ENCODE measurements around the gene TMEM18. TPM values are rescaled to one million over a fixed set of nuclear protein-coding genes. Genes with fewer than 3 reads are reported as not detected.

The TMEM18 gene
- total RNA-seq = 10 to 100 TPM; 16.9 to 27.3 TPM
- polyA plus RNA-seq (ENCODE audit: insufficient read length in 6 of 6) = 10 to 100 TPM; 50.2 to 64.6 (median 61.0) TPM
- long read RNA-seq, donor 1, transcript TMEM18-208 (2 exons, 1,706 nt) = minor isoform, 6 of 63 reads
- long read RNA-seq, donor 1, transcript TMEM18-207 (4 exons, 1,767 nt) = minor isoform, 9 of 63 reads
- long read RNA-seq, donor 1, transcript TMEM18-201 (5 exons, 2,762 nt) = major isoform, 40 of 63 reads
- long read RNA-seq, donor 1, partial matches to known transcripts = 0 of 63 reads
- long read RNA-seq, donor 1, other reads (novel, unspliced or antisense) = 5 of 63 reads
- long read RNA-seq, donor 2, transcript TMEM18-201 (5 exons, 2,762 nt) = major isoform, 42 of 73 reads
- long read RNA-seq, donor 2, transcript TMEM18-208 (2 exons, 1,706 nt) = minor isoform, 8 of 73 reads
- long read RNA-seq, donor 2, transcript TMEM18-207 (4 exons, 1,767 nt) = minor isoform, 7 of 73 reads
- long read RNA-seq, donor 2, partial matches to known transcripts = 9 of 73 reads
- long read RNA-seq, donor 2, other reads (novel, unspliced or antisense) = 6 of 73 reads
- long read RNA-seq, donor 3, transcript TMEM18-201 (5 exons, 2,762 nt) = major isoform, 32 of 33 reads
- long read RNA-seq, donor 3, partial matches to known transcripts = 0 of 33 reads
- long read RNA-seq, donor 3, other reads (novel, unspliced or antisense) = 0 of 33 reads
- long read RNA-seq, donor 4, transcript TMEM18-201 (5 exons, 2,762 nt) = major isoform, 52 of 58 reads
- long read RNA-seq, donor 4, partial matches to known transcripts = 1 of 58 reads
- long read RNA-seq, donor 4, other reads (novel, unspliced or antisense) = 4 of 58 reads
- long read RNA-seq, donor 5, transcript TMEM18-208 (2 exons, 1,706 nt) = minor isoform, 5 of 38 reads
- long read RNA-seq, donor 5, transcript TMEM18-201 (5 exons, 2,762 nt) = major isoform, 28 of 38 reads
- long read RNA-seq, donor 5, partial matches to known transcripts = 0 of 38 reads
- long read RNA-seq, donor 5, other reads (novel, unspliced or antisense) = 0 of 38 reads
- long read RNA-seq, donor 6, transcript TMEM18-201 (5 exons, 2,762 nt) = major isoform, 46 of 64 reads
- long read RNA-seq, donor 6, transcript TMEM18-208 (2 exons, 1,706 nt) = minor isoform, 8 of 64 reads
- long read RNA-seq, donor 6, partial matches to known transcripts = 5 of 64 reads
- long read RNA-seq, donor 6, other reads (novel, unspliced or antisense) = 0 of 64 reads
- long read RNA-seq, donor 7, transcript TMEM18-201 (5 exons, 2,762 nt) = major isoform, 13 of 18 reads
- long read RNA-seq, donor 7, partial matches to known transcripts = 0 of 18 reads
- long read RNA-seq, donor 7, other reads (novel, unspliced or antisense) = 0 of 18 reads
- long read RNA-seq, donor 8, transcript TMEM18-201 (5 exons, 2,762 nt) = major isoform, 17 of 21 reads
- long read RNA-seq, donor 8, partial matches to known transcripts = 0 of 21 reads
- long read RNA-seq, donor 8, other reads (novel, unspliced or antisense) = 0 of 21 reads
- long read RNA-seq, donor 9 = 0 reads
- long read RNA-seq, donor 10, transcript TMEM18-201 (5 exons, 2,762 nt) = major isoform, 44 of 51 reads
- long read RNA-seq, donor 10, partial matches to known transcripts = 1 of 51 reads
- long read RNA-seq, donor 10, other reads (novel, unspliced or antisense) = 5 of 51 reads
- long read RNA-seq, donor 11, transcript TMEM18-201 (5 exons, 2,762 nt) = major isoform, 31 of 39 reads
- long read RNA-seq, donor 11, partial matches to known transcripts = 0 of 39 reads
- long read RNA-seq, donor 11, other reads (novel, unspliced or antisense) = 0 of 39 reads
- long read RNA-seq, donor 12, transcript TMEM18-201 (5 exons, 2,762 nt) = major isoform, 20 of 24 reads
- long read RNA-seq, donor 12, partial matches to known transcripts = 0 of 24 reads
- long read RNA-seq, donor 12, other reads (novel, unspliced or antisense) = 0 of 24 reads

DNA sequence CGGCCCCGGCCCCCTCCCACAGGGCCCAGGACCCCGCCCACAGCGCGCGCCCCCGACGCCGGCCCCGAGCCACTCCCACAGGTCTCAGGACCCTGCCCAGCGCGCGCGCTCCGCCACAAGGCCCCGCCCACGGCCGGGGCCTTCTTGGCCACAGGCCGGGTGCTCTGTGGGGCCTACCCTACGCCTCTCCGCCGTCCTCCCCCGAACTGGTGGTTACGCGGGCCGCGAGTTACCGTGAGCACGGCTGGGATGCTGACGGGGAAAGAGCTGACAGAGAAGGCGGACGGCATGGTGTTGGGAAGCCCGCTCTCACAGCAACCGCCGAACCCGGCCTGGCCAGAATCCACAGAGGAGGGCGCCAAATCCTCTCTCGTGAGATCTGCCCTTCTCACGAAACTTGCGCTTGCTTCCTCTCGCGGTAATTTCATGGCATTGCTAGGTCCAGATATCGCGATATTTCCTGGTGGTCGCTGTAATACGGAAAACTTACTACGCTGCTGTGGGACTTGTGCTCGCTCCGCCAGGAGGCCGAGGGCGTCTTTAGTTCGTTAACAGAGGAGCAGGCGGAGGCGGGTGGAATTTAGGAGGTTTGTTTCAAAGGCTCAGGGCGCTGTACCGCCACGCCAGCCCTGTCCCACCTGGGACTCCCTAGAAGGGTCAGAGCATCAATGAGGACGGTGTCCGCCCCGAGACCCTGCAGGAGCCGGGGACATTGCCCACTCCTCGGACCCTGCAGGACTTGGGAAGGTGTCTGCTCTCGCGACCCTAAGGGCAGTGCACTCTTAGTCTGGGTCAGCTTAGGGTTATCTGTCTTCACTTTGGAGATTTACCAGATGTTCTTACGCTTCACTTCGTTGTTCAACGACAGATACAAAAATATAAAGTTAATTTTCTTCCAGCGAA lies at the start of gene TMEM18:
Gene TMEM18 (minus strand): TSS at position 351 of the 903 bp plus-strand sequence. CDS start 61 bp downstream, at position 290.
- Histone ChIP-seq H3K27ac (peak within 1 kb of the TSS; percentile 95 to 99), H3K4me1 (peaks cover 0 to 33% of the 10 kb centered on the region in 2 donors), H3K36me3 (peaks cover 0 to 18% of the 10 kb centered on the region in 2 donors), H3K4me3 (peak within 1 kb of the TSS; percentile 65 to 85), H3K9me3 (no peaks in the 10 kb centered on the region), H3K27me3 (no peaks in the 10 kb centered on the region)
- intact Hi-C loops (cut with DNase I) = no loop called here
- DNase-seq = peak; percentile 86 to 99 (median 96)
- TF ChIP-seq, protein P1, sequence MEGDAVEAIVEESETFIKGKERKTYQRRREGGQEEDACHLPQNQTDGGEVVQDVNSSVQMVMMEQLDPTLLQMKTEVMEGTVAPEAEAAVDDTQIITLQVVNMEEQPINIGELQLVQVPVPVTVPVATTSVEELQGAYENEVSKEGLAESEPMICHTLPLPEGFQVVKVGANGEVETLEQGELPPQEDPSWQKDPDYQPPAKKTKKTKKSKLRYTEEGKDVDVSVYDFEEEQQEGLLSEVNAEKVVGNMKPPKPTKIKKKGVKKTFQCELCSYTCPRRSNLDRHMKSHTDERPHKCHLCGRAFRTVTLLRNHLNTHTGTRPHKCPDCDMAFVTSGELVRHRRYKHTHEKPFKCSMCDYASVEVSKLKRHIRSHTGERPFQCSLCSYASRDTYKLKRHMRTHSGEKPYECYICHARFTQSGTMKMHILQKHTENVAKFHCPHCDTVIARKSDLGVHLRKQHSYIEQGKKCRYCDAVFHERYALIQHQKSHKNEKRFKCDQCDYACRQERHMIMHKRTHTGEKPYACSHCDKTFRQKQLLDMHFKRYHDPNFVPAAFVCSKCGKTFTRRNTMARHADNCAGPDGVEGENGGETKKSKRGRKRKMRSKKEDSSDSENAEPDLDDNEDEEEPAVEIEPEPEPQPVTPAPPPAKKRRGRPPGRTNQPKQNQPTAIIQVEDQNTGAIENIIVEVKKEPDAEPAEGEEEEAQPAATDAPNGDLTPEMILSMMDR (IDR thresholded peaks at IDR 0.05) = peak in 1 of 2 donors; percentile 27
- ATAC-seq = peak; percentile 92

DNA sequence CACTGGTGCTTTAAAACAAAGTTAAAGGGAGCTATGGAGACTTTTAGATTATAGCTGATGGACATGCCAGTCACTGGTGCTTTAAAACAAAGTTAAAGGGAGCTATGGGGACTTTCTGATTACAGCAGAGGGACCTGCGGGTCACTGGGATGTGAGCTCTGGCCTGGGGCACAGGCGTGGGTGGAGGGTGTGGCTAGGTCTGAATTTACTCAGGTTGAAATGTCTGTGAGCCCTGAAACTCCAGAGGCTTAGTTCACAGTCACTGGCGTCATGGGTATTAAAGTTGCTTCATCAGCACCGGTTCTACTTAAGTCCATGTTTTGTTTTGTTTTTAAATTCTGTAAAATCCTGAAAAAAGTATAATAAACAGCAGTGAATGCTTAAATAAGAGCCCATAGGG lies 49.0 kb upstream of the TMEM18 start:
- Histone ChIP-seq H3K36me3 (no peaks in the 10 kb centered on the region), H3K27ac (no peak overlapping the region), H3K9me3 (no peaks in the 10 kb centered on the region), H3K27me3 (peaks cover 0 to 13% of the 10 kb centered on the region in 2 donors), H3K4me3 (no peak overlapping the region), H3K4me1 (no peaks in the 10 kb centered on the region)
- DNase-seq = no peak
- intact Hi-C loops (cut with DNase I) = no loop called here
- no peak for ATAC-seq
- TF ChIP-seq, protein P1 (IDR thresholded peaks at IDR 0.05) = no peak

DNA sequence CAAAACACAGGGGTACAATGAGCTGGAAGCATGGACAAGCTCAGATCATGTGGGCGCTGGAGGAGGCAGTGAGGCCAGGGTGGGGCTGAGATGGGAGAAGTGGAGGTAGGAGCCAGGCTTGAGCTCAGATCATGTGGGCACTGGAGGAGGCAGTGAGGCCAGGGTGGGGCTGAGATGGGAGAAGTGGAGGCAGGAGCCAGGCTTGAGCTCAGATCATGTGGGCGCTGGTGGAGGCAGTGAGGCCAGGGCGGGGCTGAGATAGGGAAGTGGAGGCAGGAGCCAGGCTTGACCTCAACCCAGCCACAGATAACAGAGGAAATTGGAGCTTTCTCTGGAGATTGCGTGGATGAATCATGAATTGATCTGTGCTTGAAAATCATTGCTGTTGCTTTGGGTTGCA lies 48.3 kb upstream of the TMEM18 start:
- Histone ChIP-seq H3K9me3 (no peaks in the 10 kb centered on the region), H3K36me3 (no peaks in the 10 kb centered on the region), H3K27me3 (peaks cover 0 to 8% of the 10 kb centered on the region in 2 donors), H3K4me3 (no peak overlapping the region), H3K4me1 (no peaks in the 10 kb centered on the region), H3K27ac (no peak overlapping the region)
- DNase-seq (no peak), ATAC-seq (no peak)
- TF ChIP-seq, protein P1 (IDR thresholded peaks at IDR 0.05) = no peak
- intact Hi-C loops (cut with DNase I) = no loop called here
